GM12801 (cell line): ENCODE data around the gene DNM3.

Source experiments
- CTCF ChIP-seq: IDR thresholded peaks from one replicate; pipeline ENCODE4 v1.5.1; 2011; ENCODE audit warnings: control low read depth; ENCODE audit not compliant: insufficient read length; ENCODE audit errors: extremely low read depth

DNM3 gene

GRCh38 chr1:172320733-172321132 lies 479.4 kb downstream of the DNM3 start:
- no peak for TF ChIP-seq CTCF

- no peak for TF ChIP-seq CTCF
These were observed 480.2 kb downstream of the DNM3 start for GRCh38 chr1:172321451-172321850.

- TF ChIP-seq CTCF: no peak
These were observed 481.1 kb downstream of the DNM3 start for GRCh38 chr1:172322219-172323061.

GRCh38 chr1:172323686-172324085 lies 482.4 kb downstream of the DNM3 start:
- TF ChIP-seq CTCF: no peak

GRCh38 chr1:172324086-172324485 lies 482.8 kb downstream of the DNM3 start:
- TF ChIP-seq CTCF: no peak

GRCh38 chr1:172324761-172325160 lies 483.5 kb downstream of the DNM3 start:
- no peak for TF ChIP-seq CTCF

GRCh38 chr1:172325531-172325930 lies 484.2 kb downstream of the DNM3 start:
- no peak for TF ChIP-seq CTCF
